ENCODE measurements around the gene MBOAT2.

MBOAT2 gene

DNA sequence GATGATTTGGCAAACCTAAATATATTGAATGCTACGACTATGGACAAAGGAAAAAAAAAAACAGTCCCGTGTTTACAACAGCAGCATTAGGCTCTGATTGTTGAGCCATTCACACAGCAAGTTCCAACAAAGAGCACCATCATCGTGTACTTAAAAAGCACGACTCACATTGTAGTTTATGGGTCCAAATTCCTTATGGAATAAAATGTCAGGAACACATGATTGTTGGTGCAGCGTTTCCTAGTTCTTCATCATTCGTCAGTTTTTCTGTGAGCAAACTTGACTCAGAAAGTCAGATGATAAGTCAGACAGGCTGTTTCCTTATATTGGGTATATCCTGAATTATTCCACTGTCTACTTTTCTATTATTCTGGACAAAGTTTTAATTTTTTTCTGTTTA is 156.1 kb downstream of the MBOAT2 start:
- Histone ChIP-seq H3K9ac (ENCODE audit: low read depth, low read length, poor library complexity, severe bottlenecking) (no peak overlapping the region), H3K36me3 (ENCODE audit: insufficient read depth, low read length) (no peaks in the 10 kb centered on the region), H3F3A (ENCODE audit: low read depth) (no peaks in the 10 kb centered on the region), H3K4me3 (ENCODE audit: low read length, poor library complexity, severe bottlenecking) (no peak overlapping the region), H3K4me1 (ENCODE audit: insufficient read depth, low read length, poor library complexity, severe bottlenecking) (no peaks in the 10 kb centered on the region), H3K9me2 (replicated peaks; ENCODE audit: low read depth, low read length) (no peaks in the 10 kb centered on the region), H3K79me2 (ENCODE audit: insufficient read depth, low read length) (no peaks in the 10 kb centered on the region), H3K4me2 (ENCODE audit: low read depth, low read length, poor library complexity, severe bottlenecking) (no peak overlapping the region), H2AFZ (ENCODE audit: low read length) (no peak overlapping the region), H3K9me3 (ENCODE audit: insufficient read depth, low read depth, low read length) (no peaks in the 10 kb centered on the region), H4K20me1 (ENCODE audit: insufficient read depth, low read length, poor library complexity, severe bottlenecking) (no peaks in the 10 kb centered on the region), H3K27me3 (ENCODE audit: insufficient read depth, low read length, poor library complexity, severe bottlenecking) (no peaks in the 10 kb centered on the region)
- TF ChIP-seq, protein P1, sequence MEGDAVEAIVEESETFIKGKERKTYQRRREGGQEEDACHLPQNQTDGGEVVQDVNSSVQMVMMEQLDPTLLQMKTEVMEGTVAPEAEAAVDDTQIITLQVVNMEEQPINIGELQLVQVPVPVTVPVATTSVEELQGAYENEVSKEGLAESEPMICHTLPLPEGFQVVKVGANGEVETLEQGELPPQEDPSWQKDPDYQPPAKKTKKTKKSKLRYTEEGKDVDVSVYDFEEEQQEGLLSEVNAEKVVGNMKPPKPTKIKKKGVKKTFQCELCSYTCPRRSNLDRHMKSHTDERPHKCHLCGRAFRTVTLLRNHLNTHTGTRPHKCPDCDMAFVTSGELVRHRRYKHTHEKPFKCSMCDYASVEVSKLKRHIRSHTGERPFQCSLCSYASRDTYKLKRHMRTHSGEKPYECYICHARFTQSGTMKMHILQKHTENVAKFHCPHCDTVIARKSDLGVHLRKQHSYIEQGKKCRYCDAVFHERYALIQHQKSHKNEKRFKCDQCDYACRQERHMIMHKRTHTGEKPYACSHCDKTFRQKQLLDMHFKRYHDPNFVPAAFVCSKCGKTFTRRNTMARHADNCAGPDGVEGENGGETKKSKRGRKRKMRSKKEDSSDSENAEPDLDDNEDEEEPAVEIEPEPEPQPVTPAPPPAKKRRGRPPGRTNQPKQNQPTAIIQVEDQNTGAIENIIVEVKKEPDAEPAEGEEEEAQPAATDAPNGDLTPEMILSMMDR (conservative IDR thresholded peaks at IDR 0.05; ENCODE audit: low read length) = no peak
- TF ChIP-seq EZH2phosphoT487 (IDR thresholded peaks at IDR 0.05; ENCODE audit: borderline replicate concordance) = no peak

DNA sequence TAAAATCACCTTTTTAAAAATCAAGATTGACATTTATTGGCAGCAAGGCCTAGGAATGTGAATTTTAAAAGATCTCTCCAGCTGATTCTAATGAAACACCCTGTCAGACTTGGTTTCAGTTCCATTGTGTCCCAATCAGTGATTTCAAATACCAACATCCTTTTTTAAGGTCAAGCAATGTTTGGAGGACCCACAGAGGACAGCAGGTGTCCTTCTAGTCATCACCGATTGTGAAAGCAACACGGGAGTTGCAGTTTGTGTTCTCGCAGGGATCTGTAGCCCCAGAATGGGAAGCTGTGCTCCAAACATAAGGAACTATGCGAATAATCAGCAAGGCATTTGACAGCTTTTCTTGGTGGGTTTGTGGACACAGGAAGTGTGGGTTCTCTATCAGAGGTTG is 161.6 kb downstream of the MBOAT2 start:
- TF ChIP-seq, protein P1 (conservative IDR thresholded peaks at IDR 0.05; ENCODE audit: low read length) = no peak
- no peak for TF ChIP-seq EZH2phosphoT487 (IDR thresholded peaks at IDR 0.05; ENCODE audit: borderline replicate concordance)
- Histone ChIP-seq H3K4me1 (ENCODE audit: insufficient read depth, low read length, poor library complexity, severe bottlenecking) (no peaks in the 10 kb centered on the region), H4K20me1 (ENCODE audit: insufficient read depth, low read length, poor library complexity, severe bottlenecking) (peaks cover 3% of the 10 kb centered on the region), H3K4me2 (ENCODE audit: low read depth, low read length, poor library complexity, severe bottlenecking) (no peak overlapping the region), H3K9me2 (replicated peaks; ENCODE audit: low read depth, low read length) (no peaks in the 10 kb centered on the region), H3K4me3 (ENCODE audit: low read length, poor library complexity, severe bottlenecking) (no peak overlapping the region), H3K9ac (ENCODE audit: low read depth, low read length, poor library complexity, severe bottlenecking) (no peak overlapping the region), H3K9me3 (ENCODE audit: insufficient read depth, low read depth, low read length) (no peaks in the 10 kb centered on the region), H2AFZ (ENCODE audit: low read length) (no peak overlapping the region), H3K27me3 (ENCODE audit: insufficient read depth, low read length, poor library complexity, severe bottlenecking) (no peaks in the 10 kb centered on the region), H3F3A (ENCODE audit: low read depth) (no peaks in the 10 kb centered on the region), H3K79me2 (ENCODE audit: insufficient read depth, low read length) (peaks cover 5% of the 10 kb centered on the region), H3K36me3 (ENCODE audit: insufficient read depth, low read length) (no peaks in the 10 kb centered on the region)

DNA sequence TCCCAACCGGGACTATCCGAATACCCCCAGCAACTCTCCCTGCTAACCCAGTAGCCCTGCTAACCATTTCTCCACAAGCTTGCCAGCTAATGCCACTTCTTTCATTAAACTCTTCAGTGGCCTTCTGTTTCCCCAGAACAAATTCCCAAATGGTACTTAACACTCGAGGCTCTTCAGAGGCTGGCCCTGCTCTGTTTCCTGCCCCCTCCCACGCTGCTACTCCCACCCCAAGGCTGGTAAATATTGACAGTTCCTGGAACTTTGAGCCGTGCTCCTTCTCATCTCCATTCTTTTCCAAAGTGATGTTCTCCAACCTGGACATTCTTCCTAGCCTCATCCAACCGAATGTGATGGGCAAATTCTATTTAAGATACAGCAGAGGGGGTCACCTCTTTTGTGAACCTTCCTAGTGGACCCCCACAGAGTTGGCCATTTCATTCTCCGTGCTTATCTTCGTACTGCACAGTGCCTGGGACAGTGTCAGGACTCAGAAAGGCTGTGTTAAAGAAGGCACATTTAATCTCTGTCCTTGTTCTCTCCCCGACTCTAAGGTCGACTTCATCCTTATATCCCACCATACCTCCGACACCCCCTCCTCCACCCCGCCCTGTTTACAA is 162.9 kb downstream of the MBOAT2 start:
- no peak overlapping the region for H3K4me2 ChIP-seq (ENCODE audit: low read depth, low read length, poor library complexity, severe bottlenecking)

More for the DNA sequence above, 162.9 kb downstream of the MBOAT2 start:
- Histone ChIP-seq H4K20me1 (ENCODE audit: insufficient read depth, low read length, poor library complexity, severe bottlenecking) (peaks cover 15% of the 10 kb centered on the region), H3K4me1 (ENCODE audit: insufficient read depth, low read length, poor library complexity, severe bottlenecking) (peaks cover 13% of the 10 kb centered on the region), H3F3A (ENCODE audit: low read depth) (no peaks in the 10 kb centered on the region), H3K36me3 (ENCODE audit: insufficient read depth, low read length) (no peaks in the 10 kb centered on the region), H3K9me3 (ENCODE audit: insufficient read depth, low read depth, low read length) (no peaks in the 10 kb centered on the region), H3K9ac (ENCODE audit: low read depth, low read length, poor library complexity, severe bottlenecking) (no peak overlapping the region), H3K9me2 (replicated peaks; ENCODE audit: low read depth, low read length) (no peaks in the 10 kb centered on the region), H3K27me3 (ENCODE audit: insufficient read depth, low read length, poor library complexity, severe bottlenecking) (no peaks in the 10 kb centered on the region), H3K79me2 (ENCODE audit: insufficient read depth, low read length) (peaks cover 18% of the 10 kb centered on the region), H3K4me3 (ENCODE audit: low read length, poor library complexity, severe bottlenecking) (no peak overlapping the region), H2AFZ (ENCODE audit: low read length) (no peak overlapping the region)
- TF ChIP-seq EZH2phosphoT487 (IDR thresholded peaks at IDR 0.05; ENCODE audit: borderline replicate concordance) = no peak
- TF ChIP-seq, protein P1 (conservative IDR thresholded peaks at IDR 0.05; ENCODE audit: low read length) = no peak

Data from Loucy (cell line).